Umbilical cord (tissue), 2 donors: ENCODE measurements around the gene LIMCH1. TPM values are rescaled to one million over a fixed set of nuclear protein-coding genes. Genes with fewer than 3 reads are reported as not detected.
A peak's percentile ranks its signal among the peaks of the same experiment; 100 is the strongest.

ENCODE experiments used
- DNase-seq: peaks from one replicate; pipeline ENCODE4 v3.0.0-alpha.2; 2015; ENCODE audit warnings: low spot score
- total RNA-seq: library from RNA; depleted of rRNA; stranded (reverse); fragments of >200 nt; gene quantifications from one replicate; pipeline ENCODE4 v1.2.3, GENCODE V29; 2014; ENCODE audit warnings: low replicate concordance; ENCODE audit not compliant: insufficient read depth

LIMCH1 gene
- total RNA-seq, 1 donor from 2014 or later, result 144 TPM

DNA sequence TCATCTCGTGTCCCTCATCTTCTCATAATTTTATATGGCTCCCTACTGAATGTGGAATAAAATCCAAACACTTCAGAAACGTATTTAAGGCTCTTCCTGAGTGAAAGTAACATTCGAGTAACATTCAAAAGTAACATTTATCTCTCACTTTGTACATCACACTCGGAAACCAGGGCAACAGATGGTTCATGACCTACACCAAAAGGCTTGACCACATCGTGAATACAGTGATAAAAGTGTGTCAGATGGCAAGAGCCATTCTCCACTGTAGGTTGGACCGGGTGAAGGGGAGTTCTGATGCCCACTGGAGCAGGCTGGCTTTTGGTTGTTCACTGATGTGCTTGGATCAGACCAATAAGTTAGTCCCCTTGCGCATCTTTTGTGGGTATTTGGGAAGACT, 5.6 kb upstream of the LIMCH1 start:
- no peak for DNase-seq

DNA sequence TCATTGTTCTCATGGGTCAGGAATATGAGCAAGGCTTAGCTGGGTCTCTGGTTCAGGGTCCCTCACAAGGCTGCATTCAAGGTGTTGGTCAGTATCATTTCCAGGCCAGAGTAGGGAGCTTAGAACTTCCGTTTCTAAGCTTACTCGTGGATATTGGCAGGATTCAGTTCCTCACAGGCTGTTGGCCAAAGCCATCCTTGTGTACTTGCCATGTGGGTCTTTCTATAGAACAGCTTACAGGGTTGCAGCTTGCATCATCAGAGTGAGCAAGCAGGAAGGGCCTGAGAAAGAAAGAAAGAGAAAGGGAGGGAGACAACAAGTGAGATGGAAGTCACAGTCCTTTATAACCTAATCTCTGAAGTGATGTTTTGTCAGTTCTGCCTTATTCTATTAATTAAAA, 5.1 kb upstream of the LIMCH1 start:
- DNase-seq, result no peak

GRCh38 chr4:41533680-41534079, 4.3 kb upstream of the LIMCH1 start:
- no peak for DNase-seq

- no peak for DNase-seq
Observed at GRCh38 chr4:41534404-41534803, 3.6 kb upstream of the LIMCH1 start.

DNA sequence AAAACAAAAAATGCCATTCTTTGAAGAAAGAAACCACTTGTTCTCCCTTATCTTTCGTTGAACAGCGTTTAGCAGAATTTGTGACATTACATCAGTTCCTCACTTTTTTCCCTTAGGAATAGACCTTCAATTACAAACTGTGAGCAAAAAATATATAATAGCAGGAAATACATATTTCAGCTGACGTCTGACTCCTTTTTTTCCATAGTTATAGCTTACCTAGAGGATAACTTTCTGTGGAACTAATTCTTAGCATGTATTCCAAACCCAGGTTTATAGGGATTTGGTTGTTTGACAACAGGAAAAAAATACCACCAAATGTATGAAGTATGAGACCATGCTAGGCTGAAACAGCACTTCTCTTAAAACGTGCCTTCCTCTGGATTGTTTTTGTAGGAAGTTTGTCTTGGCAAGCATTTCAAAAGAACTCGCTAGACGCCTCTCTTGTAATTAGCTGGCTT, 2.0 kb upstream of the LIMCH1 start:
- DNase-seq, result peak; percentile 52

DNA sequence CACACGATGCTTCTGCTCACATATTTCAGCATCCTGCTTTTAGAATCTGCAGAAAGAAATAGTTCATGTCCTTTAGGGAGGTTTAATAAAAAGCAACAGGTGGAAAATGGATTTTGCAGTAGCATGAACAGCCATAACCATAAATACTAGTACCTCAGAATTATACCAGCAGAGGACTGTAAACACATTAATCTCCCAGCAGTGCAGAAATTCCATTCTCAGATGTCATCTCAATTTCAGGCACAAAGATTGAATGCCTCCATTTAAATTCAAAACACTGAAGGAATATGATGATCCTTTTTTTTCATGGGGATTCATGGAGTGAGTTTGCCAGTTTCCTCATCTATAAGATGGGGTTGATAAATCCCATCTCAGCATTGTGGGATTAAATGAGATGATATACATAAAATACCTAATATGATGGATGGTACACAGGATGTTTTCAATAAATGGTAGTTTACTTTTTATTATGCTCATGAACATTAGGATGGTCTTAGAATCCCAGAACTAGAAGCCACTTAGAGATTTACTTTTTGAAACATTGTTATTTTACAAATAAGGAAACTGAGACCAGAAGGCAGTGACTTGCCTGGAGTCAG, 566 bp upstream of the LIMCH1 start:
- DNase-seq, result no peak

- peak; percentile 29 for DNase-seq
Observed at GRCh38 chr4:41538887-41539498, 1.0 kb downstream of the LIMCH1 start.

DNA sequence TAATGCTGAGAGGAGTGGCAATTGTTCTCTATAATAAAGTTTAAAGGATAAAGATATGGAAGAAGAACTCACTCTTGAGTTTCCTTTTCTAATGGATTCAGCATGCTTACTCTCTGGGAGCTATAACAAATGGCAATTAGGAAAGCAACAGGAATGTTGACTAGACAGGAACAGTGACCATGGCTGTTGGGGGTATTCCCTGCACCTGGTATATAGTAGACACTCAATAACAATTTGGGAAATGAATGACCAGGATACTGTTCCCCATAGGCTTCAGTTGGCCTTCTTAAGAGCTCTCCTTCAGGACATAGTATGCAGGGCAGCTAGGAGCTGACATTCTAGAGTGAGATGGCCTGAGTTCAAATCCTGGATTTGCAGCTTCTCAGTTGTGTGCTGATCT, 1.8 kb downstream of the LIMCH1 start:
- no peak for DNase-seq

- DNase-seq, result no peak
Observed at GRCh38 chr4:41540687-41541086, 2.7 kb downstream of the LIMCH1 start.

- peak; percentile 86 for DNase-seq
Observed at GRCh38 chr4:41541687-41542094, 3.7 kb downstream of the LIMCH1 start.

- no peak for DNase-seq
Observed at GRCh38 chr4:41542526-41543275, 4.7 kb downstream of the LIMCH1 start.

GRCh38 chr4:41545238-41545637, 7.3 kb downstream of the LIMCH1 start:
- DNase-seq, result no peak

DNA sequence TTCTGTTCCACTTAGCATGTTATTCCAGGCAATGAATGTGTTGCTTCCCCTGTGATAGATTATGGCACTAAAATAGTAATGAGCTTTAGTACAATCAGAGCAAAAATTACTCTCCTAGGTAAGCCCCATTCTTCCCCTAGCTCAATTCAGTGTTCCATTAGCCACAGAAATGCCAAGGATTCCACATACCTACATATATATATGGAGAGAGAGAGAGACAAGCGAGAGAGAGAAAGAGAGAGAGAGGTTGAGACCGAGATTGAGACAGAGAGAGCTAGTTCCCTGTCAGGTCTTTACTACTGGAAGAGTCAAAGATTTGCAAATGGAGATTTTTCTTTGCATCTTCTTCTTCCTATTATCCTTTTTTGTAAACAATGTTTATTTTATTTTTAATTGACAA, 8.7 kb downstream of the LIMCH1 start:
- DNase-seq, result no peak

GRCh38 chr4:41548305-41548880, 10.4 kb downstream of the LIMCH1 start:
- DNase-seq, result no peak

DNA sequence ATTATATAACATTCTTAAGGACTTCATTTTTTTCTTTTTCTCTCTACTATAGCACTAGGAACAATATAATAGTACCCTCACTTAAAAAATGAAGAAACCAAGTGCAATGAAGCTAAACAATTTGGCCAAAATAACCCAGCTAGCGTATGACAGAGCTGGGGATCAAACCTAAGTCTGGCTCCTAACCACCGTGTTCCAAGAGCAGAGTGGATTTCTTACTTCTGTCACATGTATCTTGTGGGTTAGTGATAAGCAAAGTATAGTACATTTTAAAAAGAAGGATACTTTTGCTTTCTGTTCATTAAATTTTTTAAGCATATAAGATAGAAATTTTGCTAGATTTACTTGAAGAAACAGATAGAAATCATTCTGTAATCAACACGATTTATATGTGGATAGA, 11.5 kb downstream of the LIMCH1 start:
- DNase-seq, result no peak

- peak; percentile 27 for DNase-seq
Observed at GRCh38 chr4:41550308-41550707, 12.4 kb downstream of the LIMCH1 start.

GRCh38 chr4:41551536-41551935, 13.6 kb downstream of the LIMCH1 start:
- no peak for DNase-seq

DNA sequence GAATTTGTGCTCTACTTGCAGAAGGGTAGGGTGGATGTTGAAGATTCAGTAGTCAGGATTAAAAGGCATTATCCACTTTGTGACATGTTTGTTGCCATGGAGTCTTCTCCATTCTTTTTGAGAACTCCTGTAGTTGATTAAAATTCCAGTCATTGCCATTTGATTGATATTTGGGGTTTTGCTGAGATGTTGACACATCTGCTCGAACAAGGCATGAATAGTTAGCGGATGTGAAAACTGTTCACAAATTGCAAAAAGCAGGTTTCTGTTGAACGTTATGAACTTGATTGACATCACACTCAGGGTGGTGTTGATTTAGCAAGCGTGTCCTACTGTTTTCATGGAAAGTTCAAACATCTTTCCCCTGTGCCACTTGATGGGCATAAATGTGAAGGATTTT, 16.9 kb downstream of the LIMCH1 start:
- DNase-seq, result no peak

GRCh38 chr4:41556526-41556925, 18.6 kb downstream of the LIMCH1 start:
- DNase-seq, result peak; percentile 54

GRCh38 chr4:41559940-41560516, 22.1 kb downstream of the LIMCH1 start:
- no peak for DNase-seq

GRCh38 chr4:41561244-41561643, 23.3 kb downstream of the LIMCH1 start:
- DNase-seq, result no peak

DNA sequence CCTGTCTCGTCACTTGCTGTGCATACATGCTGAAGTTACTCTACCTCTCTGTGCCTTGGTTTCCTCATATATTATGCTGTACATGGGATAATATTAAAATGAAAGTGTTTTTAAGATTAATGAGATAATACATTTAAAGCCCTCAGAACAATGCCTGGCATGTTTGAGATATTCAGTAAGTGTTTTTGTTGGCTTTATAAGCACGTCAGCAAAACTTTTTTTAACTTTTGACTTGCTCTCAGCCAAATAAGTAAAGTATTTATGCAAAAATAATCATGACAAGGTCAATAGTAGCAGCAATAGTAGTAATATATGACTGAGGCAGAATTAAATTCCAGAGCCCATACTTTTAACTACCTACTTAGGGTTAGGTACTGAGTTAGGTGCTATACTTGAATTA, 29.2 kb downstream of the LIMCH1 start:
- DNase-seq, result no peak
